GM12872 (cell line): Measurements from ENCODE around the gene UNC13A.

Source experiments
- TF ChIP-seq, protein P1 (sequence below): IDR thresholded peaks from 3 replicates; pipeline ENCODE4 v1.5.1; 2011; ENCODE audit warnings: low read depth, mild to moderate bottlenecking, low read length, moderate library complexity; ENCODE audit not compliant: insufficient read depth

Gene UNC13A

DNA sequence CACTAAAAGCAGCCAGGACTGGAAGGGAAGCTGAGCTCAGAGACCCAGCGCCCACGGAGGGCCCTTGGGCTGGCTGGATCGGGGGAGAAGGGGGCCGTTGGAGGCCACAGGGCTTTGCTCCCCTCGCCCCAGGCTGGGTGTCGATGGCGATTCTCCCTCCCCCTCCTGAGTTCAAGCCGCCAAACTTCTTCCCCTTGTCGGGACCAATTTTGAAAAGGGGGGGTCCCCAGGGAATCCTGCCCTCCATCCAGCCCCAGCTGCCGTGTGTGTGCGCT, 71.5 kb downstream of the UNC13A start:
- TF ChIP-seq, protein P1, sequence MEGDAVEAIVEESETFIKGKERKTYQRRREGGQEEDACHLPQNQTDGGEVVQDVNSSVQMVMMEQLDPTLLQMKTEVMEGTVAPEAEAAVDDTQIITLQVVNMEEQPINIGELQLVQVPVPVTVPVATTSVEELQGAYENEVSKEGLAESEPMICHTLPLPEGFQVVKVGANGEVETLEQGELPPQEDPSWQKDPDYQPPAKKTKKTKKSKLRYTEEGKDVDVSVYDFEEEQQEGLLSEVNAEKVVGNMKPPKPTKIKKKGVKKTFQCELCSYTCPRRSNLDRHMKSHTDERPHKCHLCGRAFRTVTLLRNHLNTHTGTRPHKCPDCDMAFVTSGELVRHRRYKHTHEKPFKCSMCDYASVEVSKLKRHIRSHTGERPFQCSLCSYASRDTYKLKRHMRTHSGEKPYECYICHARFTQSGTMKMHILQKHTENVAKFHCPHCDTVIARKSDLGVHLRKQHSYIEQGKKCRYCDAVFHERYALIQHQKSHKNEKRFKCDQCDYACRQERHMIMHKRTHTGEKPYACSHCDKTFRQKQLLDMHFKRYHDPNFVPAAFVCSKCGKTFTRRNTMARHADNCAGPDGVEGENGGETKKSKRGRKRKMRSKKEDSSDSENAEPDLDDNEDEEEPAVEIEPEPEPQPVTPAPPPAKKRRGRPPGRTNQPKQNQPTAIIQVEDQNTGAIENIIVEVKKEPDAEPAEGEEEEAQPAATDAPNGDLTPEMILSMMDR: no peak

DNA sequence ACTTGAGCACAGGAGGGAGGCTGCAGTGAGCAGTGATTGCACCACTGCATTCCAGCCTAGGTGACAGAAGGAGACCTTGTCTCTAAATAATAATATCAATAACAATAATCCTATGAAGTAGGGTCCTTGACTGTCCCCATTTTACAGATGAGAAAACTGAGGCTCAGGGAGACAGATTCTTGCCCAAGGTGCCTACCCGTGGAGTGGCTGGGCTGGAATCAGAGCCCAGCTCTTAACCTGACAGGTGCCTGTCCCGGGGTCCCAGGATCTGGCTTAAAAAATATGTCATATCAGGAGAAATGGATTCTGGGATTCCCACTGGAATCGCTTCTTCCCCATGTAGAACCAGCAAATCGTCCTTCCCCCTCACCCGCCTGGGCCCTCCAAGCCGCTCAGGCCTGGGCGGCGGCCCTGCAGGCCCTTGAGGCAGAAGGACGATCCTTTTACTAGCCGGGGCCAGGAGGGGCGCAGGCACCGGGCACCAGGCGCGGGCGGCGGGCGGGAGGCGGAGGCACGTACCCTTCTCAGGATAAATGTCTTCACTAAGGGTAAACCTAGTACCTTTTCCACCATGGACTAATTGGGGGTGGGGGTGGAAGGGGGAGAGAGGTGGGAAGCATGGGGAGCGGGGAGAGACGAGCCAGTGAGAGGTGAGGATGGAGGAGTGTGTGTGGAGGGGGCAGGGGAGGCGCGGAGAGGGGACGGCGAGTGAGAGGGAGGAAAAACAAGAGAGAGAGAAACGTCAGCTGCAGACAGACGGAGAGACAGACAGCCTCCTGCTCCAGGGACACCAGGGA, 72.1 kb downstream of the UNC13A start:
- TF ChIP-seq, protein P1: no peak

DNA sequence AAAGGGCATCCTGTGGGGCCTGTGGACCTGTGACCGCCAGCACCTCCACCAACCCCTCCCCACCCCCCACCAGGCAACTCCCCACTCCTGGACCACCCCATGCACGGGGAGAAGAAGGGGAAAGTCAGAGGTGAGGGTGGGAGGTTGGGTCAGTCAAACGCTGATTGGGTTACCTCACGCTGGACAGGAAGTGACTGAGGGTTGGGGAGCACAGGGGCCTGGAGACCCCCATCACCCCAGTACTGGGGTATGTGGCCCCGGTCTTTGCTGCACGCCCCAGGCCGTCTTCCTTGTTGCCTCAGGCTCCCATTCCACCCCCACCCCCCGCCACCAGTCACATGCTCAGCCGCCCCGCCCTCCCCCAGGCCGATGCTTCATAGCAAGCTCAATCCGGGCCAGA, 73.7 kb downstream of the UNC13A start:
- TF ChIP-seq, protein P1: no peak

DNA sequence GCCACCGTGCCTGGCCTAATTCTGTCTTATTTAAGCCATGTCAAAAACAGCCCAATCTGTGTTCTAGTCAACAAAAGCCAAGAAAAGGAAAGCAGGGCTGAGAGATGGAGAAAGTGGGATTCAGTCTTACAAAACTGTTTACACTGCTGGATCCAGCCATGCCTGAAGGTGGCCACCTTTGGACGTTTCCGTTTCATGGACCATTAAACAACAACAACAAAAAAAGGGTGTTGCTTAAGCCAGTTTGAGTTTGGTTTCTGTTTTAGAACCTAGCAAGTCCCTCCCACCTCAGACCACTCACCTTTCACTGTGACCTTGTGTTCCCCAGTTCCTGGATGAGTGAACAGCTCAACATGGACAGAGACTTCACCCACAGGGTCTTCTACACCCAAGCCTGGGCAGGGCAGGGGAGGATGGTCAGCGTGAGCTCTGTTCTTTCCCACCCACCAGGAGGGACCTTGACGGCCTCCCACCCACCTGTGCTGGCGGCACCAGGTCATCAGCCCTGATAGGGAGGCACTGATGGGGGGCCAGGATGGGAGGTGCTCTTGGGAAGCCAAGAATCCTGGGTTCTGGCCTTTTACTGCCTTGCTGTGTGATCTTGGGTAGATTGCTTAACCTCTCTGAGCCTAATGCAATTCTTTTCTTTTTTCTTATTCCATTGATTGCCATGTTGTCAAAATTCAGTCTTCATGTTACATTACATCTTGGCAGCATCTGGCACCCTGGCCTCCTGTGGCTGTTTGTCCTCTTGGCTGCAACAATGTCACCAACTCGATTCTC, 76.5 kb downstream of the UNC13A start:
- TF ChIP-seq, protein P1: no peak

DNA sequence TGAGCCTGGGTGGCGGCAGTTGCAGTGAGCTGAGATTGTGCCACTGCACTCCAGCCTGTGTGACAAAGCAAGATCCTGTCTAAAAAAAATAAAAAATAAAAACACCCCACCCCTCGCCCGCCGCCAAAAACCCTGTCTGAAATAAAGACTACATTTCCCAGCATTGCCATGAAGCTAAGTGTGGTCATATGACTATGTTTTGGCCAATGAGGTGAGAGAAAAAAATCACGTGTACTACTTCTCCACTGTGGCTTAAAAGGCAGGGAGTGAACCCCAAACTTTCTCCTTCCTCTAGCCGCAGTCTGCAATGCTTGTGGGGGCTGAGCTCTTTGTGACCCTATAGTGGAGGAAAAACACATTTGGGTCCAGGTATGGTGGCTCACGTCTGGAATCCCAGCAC, 77.8 kb downstream of the UNC13A start:
- TF ChIP-seq, protein P1: no peak

DNA sequence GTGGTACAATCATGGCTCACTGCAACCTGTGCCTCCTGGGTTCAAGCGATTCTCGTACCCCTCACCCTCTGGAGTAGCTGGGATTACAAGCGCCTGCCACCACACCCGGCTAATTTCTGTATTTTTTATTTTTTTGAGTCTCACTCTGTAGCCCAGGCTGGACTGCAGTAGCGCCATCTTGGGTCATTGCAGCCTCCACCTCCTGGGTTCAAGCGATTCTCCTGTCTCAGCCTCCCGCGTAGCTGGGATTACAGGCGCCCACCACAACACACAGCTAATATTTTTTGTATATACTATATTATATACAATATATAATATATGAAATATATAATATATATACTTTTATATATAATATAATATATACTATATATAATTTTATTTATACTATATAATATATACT, 80.2 kb downstream of the UNC13A start:
- TF ChIP-seq, protein P1: no peak

DNA sequence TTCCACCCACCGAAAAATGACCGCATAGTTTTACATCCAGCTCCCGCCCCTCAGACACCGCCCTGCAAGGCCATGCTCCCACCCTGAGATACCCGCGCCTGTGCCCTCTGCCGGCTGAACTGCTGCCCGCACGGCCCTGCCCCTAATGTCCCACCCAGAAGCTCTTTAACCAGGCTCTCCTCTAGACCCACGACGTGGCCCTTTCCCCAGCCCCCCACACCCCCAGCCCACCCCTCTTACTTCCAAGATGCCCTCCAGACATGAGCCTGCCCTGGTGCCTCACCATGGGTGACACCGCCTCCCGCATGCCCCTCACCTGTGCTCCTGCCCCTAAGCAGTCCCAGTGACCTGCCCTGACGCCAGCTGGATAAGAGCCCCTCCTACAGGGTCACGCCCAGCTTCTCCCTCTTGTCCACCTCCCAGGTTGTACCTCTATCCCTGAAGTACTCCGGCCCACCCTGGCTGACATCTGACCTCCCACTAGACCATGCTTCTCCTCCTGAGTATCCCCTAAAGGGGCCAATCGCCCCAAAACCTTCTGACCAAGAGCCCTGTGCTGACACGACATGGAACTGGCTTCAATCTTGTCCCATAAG, 81.5 kb downstream of the UNC13A start:
- TF ChIP-seq, protein P1: peak; percentile 21; the same call in 2 of the 3 replicates
